ENCODE results near the gene MOSMO. TPM values are rescaled to one million over a fixed set of nuclear protein-coding genes. Genes with fewer than 3 reads are reported as not detected.
"Not testable (repeated sequence)": the region's sequence is repeated elsewhere in the genome, so short reads cannot be mapped to it uniquely, and the experiment has no call there.

Gene MOSMO
- total RNA-seq, 1 experiment from 2014 or later: 27.6 TPM

- ATAC-seq (no peak), DNase-seq (ENCODE audit: low read depth, low spot score) (no peak)
- no peaks in the 10 kb centered on the region for H3K9me3 ChIP-seq (ENCODE audit: control insufficient read depth in 1 of 2, insufficient read depth in 1 of 2, low read depth in 1 of 2, low read length in 2 of 2)
- RAD21 ChIA-PET (ENCODE audit: low non-redundant PET in 1 of 2, low total read pairs in 2 of 2, uncharacterized antibody in 2 of 2, unreplicated experiment in 2 of 2): no interaction called here
- CTCF ChIA-PET: interaction anchor here (1.2 to 2.4 kb wide), 2 partner anchors 10 to 32 kb away, joined by 5 to 12 read pairs; no protein-coding TSS in a partner anchor
- POLR2A ChIA-PET: no interaction called here
- no peak overlapping the region for H2AFZ ChIP-seq (ENCODE audit: low read depth, low read length, poor library complexity, severe bottlenecking)
- H3K9me2 ChIP-seq (ENCODE audit: insufficient read depth): no peaks in the 10 kb centered on the region
- no peaks in the 10 kb centered on the region for H4K20me1 ChIP-seq (ENCODE audit: insufficient read depth)
- TF ChIP-seq SIN3A (IDR thresholded peaks at IDR 0.05; ENCODE audit: low read depth): no peak
- H3K4me3 ChIP-seq (replicated peaks in 1 of 2; ENCODE audit: low read depth in 1 of 2, low read length in 2 of 2): no peak overlapping the region
- no peak overlapping the region for H3K27ac ChIP-seq (ENCODE audit: low read depth, low read length)
- no peaks in the 10 kb centered on the region for H3K36me3 ChIP-seq (ENCODE audit: control insufficient read depth in 1 of 2, insufficient read depth in 2 of 2, low read length in 2 of 2)
- no TSS peak for BruUV-seq (replicated peaks)
- H3K27me3 ChIP-seq (ENCODE audit: insufficient read depth, low read length): peaks cover 22% of the 10 kb centered on the region
- no peaks in the 10 kb centered on the region for H3K4me1 ChIP-seq (ENCODE audit: control insufficient read depth in 1 of 2, insufficient read depth in 2 of 2, low read length in 2 of 2)
- intact Hi-C loops (cut with micrococcal nuclease): no loop called here
- H3K4me2 ChIP-seq (ENCODE audit: low read length): no peak overlapping the region
- no peak overlapping the region for H3K9ac ChIP-seq (ENCODE audit: low read length)
- no peaks in the 10 kb centered on the region for H3K79me2 ChIP-seq (ENCODE audit: insufficient read depth, low read length)
Observed at GRCh38 chr16:22109258-22109898, 101.5 kb downstream of the MOSMO start.

- CTCF ChIA-PET: interaction anchor here (1.5 kb wide), 1 partner anchor 34 kb away, joined by 3 read pairs; no protein-coding TSS in a partner anchor
- H4K20me1 ChIP-seq (ENCODE audit: insufficient read depth); H3K4me2 ChIP-seq (ENCODE audit: low read length); H3K9ac ChIP-seq (ENCODE audit: low read length); H3K36me3 ChIP-seq (ENCODE audit: control insufficient read depth in 1 of 2, insufficient read depth in 2 of 2, low read length in 2 of 2); H2AFZ ChIP-seq (ENCODE audit: low read depth, low read length, poor library complexity, severe bottlenecking); intact Hi-C loops (cut with micrococcal nuclease); BruUV-seq (replicated peaks); H3K27ac ChIP-seq (ENCODE audit: low read depth, low read length); POLR2A ChIA-PET; DNase-seq (ENCODE audit: low read depth, low spot score); H3K9me2 ChIP-seq (ENCODE audit: insufficient read depth); H3K4me3 ChIP-seq (replicated peaks in 1 of 2; ENCODE audit: low read depth in 1 of 2, low read length in 2 of 2); RAD21 ChIA-PET (ENCODE audit: low non-redundant PET in 1 of 2, low total read pairs in 2 of 2, uncharacterized antibody in 2 of 2, unreplicated experiment in 2 of 2); H3K9me3 ChIP-seq (ENCODE audit: control insufficient read depth in 1 of 2, insufficient read depth in 1 of 2, low read depth in 1 of 2, low read length in 2 of 2); ATAC-seq; H3K79me2 ChIP-seq (ENCODE audit: insufficient read depth, low read length); H3K4me1 ChIP-seq (ENCODE audit: control insufficient read depth in 1 of 2, insufficient read depth in 2 of 2, low read length in 2 of 2): not testable (repeated sequence)
- peaks cover 22% of the 10 kb centered on the region for H3K27me3 ChIP-seq (ENCODE audit: insufficient read depth, low read length)
Observed at GRCh38 chr16:22111629-22112028, 103.7 kb downstream of the MOSMO start.
